GM21526 (cell line): ENCODE data around the gene GPD1L.
"Not testable (repeated sequence)": the region's sequence is repeated elsewhere in the genome, so short reads cannot be mapped to it uniquely, and the experiment has no call there.

Experiments used
- ATAC-seq: cut with Tn5 transposase; IDR thresholded peaks from one replicate; pipeline ENCODE4 v1.9.1; 2021; ENCODE audit warnings: moderate library complexity; ENCODE audit not compliant: unreplicated experiment, low FRiP score

Gene GPD1L

DNA sequence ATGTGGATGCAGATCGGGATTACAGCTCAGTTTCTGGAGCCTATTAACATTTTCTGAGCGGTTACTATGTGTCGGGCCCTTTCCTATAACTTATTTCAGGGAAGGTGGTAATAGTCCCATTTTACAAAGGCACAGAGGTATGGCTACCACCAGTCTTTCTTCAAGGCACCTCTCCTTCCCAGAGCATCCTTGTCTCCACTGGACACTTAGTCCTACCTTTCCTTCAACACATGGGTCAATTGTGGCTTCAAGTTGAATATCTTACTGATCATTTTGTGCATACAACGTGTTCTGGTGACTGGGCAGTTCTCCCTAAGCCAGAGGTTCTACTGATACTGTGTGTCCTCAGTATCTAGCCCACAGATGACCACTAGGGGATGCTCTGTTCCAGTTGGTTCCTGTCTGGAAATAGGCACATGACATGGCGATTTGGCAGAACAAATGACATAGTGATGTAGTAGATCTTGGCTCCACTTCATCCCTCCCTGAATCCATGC is 71.3 kb downstream of the GPD1L start:
- ATAC-seq, result peak; percentile 69

DNA sequence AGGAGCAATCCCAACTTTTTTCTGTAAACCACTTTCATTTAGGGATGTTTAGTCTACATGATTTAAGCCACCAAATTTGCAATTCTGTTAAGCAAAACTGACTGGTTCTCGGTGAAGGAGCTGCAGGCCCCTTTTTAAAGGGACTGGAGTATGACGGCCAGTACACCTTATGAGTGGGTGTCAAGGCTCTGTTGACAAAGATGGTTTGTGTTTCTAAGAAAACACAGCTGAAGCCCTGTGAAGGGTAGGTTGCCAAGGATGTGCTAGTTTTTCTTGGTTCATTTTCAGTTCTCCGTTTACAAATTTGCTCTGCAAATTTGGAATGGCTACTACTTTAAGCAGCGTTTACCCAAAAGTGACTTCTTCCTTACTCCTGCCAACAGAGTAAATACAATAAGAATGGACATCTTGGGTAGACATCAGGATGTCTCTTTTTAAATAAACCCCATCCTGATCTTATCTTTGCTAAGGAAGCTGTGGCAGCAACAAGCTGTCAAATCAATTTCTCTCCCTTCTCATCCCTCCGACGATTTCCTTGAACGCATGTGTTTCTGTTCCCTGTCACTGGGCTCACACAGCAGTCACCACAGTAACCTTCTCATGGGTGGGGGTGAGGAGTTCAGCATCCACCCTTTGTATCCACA is 73.8 kb downstream of the GPD1L start:
- ATAC-seq, result no peak

DNA sequence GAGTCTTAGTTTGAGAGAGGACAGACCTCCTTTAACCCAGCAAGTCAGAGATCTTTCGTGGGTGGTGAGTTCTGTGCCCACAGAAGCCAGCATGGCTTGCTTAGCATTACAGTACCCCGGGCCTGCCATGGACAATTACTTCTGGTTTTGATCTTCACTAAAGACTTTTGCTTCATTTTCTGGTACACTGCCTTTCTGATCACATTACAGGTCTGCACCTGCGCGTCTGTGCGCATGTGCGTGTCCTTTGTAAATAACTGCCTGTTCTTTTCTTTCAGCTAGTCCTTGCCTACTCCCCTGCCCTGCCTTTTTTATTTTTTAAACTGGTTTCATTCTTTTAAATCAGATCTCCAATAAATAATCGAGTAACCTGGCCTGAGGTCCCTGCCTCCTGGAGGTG is 74.9 kb downstream of the GPD1L start:
- no peak for ATAC-seq

DNA sequence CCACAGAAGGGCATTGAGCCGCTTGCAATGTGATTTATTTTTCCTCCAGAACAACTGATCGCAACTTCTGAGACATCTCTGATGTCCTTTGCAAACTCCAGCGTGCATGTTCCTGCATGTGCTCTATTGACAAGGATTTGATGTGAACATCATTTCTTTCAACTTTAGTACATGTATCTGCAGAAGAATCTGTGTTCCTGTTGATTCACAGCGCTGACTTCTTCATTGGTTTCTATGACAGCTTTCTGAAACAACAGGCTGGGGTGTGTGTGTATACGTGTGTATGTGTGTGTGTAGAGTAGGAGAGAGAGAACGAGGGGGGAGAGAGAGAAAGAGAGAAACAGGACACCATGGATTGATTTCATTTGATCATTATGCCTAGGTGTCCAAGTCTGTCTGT is 75.4 kb downstream of the GPD1L start:
- ATAC-seq, result no peak

DNA sequence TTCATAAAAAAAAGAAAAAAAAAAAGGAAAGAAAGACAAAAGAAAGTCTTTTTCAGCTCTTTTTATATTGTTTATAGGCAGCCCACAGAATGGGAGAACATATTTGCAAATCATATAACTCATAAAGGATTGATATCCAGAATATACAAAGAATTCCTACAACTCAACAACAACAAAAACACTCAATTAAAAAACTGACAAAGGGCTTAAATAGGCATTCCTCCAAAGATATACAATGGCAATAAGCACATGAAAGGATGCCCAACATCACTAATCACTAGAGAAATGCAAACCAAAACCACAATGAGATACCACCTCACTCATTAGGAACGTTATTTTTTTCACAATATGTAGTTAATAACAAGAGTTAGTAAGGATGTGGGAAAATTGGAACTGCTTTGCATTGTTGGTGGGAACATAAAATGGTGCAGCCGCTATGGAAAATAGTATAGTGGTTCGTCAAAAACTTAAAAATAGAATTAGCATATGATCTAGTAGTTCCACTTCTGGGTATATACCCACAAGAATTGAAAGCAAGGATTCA is 77.8 kb downstream of the GPD1L start:
- ATAC-seq, result no peak

DNA sequence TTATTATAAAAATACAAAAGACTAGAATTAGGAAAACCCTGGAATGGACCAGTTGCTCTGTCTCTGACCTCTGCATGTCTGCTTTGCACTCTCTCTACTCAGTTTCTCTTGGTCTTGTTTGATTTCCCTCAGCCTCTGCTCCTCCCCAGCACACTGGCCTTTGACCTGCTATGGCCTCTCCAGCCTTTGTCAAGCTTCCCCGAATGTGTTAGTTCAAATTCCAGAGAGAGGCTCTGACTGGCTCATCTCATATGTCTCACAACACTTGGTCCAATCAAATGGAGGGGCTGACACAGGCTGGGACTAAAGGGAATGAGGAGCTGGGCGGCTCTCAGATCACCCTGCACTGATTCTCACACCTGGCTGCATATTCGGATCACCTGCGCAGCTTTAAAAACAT is 79.7 kb downstream of the GPD1L start:
- ATAC-seq, result no peak

DNA sequence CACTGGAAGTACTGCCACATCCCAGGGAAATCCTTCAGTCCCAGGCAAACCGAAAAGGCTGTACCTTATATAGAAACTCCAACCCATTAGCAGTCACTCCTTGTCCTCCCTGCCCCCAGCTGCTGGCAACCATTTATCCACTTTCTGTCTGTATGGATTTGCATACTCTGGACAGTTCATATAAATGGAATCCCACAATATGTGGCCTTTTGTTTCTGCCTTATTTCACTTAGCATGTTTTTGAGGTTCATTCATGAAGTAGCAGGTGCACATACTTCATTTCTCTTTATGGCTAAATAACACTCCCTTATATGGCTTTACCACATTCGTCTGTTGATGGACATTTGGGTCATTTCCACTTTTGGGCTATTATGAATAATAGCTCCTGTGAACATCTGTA is 80.5 kb downstream of the GPD1L start:
- no peak for ATAC-seq

DNA sequence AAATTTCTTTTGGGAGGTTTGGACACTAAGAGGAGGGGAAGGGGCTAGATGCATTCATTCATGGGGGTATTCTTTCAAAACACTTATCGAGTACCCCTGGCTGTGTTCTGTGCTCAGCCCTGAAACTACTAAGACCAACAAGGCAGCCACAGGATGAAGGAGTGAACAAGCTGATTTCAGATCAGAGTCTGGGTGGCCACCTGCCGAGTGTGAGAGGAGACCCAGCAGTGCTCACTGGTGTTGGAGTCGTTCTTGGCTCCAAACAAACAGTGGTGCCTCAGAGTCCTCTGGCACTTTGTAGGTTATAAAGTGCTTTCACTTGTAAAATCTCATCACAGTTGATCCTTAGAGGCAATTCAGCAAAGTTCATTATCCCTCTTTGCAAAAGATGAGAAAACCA is 83.3 kb downstream of the GPD1L start:
- no peak for ATAC-seq

DNA sequence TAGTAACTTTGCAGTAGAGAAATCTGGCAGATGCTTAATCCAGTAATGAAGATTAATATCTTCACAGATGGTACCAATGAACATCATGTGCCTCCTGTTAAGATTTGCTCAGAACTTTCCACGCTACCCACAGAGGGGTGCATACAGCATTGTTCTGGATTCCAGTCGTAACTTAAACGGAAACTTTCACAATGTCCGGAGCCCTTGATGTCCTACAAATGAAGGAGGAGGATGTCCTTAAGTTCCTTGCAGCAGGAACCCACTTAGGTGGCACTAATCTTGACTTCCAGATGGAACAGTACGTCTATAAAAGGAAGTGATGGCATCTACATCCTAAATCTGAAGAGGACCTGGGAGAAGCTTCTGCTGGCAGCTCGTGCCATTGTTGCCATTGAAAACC is 84.1 kb downstream of the GPD1L start:
- ATAC-seq, result not testable (repeated sequence)

DNA sequence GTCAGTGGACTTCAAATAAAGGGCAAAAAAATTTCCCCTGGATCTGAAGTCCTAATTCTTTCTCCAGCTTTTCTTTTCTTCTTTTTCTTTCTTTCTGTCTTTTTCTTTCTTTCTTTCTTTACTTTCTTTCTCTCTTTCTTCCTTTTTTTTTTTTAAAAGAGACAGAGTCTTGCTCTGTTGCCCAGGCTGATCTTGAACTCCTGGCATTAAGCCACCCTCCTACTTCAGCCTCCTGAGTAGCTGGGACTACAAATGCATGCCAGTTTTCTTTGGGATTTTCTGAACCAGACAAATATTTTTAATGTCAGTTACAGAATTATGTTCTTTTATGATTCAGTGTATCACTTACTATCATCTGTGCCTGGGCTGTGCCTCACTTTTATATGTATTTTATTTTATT is 86.7 kb downstream of the GPD1L start:
- no peak for ATAC-seq

DNA sequence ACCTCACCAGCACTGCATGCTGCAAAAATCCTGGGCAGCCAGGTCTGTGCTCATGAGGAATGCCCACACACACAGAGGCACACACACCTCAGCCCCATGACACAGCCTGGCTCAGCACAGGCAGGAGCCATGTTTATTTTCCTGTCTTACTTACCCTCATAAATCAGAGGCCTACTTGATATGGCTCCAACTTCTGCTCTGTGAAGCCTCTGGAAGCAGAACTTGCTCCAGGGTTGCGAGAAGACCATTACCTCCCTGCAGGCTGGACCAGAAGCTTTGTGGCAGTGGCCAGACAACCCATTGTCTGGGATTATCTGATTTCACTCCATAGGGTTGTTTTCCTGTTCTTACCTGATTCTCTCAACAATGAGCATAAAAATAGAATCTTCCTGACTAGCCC is 88.2 kb downstream of the GPD1L start:
- no peak for ATAC-seq

DNA sequence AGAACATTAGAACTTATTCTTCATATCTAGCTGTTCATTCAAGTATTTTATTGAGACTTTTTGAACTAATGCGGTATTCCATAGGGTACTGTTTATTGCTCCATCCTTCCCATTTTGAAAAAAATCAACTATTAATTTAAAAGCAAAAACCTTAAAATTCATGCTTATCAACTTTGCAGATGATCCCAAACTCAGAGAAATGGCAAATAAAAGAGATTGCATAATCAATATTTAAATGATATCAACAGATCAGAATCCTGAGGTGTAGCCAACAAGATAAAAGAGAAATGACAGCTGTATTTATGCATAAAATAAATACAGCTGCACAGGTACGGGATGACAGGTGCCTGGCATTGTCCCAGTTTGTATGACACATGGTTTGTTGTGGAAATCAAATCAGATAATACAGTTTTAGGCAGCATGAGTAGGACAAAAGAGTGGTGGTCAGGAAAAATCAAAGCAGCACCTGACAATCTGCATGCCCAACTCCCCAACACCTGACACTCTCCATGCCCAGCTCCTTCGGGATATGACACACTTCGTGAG is 89.6 kb downstream of the GPD1L start:
- ATAC-seq, result no peak

DNA sequence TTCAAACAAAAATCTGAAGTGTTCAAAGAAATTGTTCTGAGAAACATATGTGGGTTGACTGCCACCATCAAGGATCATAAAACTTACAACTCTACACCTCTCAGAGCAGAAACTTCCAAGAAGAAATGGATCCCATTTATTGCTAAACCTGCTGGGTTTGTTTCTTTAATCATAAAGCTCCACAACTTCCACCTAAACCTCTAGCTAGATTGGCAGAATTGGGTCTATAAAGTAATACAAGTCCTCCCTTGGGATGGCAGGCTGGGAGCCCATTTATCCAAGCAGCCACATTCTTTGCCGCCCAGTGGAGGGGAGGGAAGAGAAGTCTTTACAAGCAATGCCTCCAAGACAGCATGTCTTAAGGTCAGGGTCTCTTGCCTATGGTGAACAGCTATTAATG is 91.6 kb downstream of the GPD1L start:
- ATAC-seq, result no peak

DNA sequence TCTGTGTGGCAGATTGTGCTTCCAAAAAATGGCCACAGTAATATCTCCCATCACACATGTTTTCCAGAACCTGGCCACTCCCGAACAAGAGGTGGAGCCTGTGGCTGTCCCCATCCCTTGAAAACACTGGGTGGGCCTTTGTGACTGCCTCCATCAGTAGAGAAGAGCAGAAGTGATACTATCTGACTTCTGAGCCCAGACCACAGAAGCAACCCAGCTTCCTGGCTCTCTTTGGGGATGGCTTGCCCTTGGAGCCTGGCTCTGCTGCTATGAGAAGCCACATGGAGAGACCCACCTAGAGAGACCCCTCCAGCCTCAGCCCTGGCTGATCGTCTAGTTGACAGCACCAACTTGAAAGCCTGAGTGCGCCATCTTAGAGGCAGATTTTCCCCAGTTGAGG is 92.3 kb downstream of the GPD1L start:
- ATAC-seq, result no peak

DNA sequence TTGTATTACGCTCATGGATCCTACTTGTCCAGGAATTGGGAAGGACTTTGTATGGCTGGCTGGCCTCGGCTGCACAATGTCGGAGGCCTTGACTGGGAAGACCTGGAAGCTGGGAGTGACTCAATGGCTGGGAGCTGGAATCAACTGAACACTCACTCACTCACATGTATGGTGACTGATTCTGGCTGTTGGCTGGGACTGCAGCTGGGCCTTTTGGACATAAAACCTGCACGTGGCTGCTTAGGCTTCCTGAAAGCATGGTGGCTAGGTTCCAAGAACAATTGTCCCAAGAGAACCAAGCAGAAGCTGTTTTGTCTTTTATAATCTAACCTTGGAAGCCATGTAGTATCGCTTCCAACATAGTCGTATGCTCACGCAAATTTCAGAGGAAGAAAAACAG is 94.1 kb downstream of the GPD1L start:
- ATAC-seq, result no peak

DNA sequence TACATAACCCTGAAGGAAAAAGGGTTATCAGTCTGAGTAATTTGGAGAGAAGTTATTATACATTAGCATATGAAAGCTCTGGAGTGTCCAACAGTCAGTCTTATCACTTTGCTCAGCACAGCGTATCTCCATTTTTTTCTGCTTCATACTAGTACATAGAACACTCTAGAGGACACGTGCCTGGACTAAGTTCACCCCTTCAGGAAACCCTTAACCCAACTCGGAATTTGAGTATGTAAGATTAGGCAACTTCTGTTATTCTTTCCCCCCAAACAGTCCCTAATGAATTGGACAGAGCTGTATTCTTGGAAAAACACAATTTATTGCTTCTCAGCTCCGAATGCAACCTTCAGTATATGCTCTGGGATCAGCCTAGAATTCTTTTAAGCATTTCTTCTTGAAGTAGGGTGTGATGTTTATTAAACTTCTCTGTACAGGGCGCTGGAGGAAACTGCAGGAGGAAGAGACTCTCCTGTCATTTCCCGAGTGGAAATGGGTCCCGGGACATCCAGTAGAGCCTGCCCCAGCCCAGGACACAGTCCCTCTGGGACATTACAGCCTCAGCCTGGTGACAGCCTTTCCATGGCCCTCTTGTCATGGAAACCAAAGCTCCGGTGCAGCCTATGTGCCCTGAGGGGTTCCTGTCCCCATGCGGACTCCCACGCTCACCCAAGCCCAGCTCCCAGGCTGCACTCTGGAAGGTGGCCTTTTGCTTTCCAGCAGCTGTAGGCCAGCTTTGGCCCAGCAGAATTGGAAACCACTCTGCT is 94.8 kb downstream of the GPD1L start:
- no peak for ATAC-seq

DNA sequence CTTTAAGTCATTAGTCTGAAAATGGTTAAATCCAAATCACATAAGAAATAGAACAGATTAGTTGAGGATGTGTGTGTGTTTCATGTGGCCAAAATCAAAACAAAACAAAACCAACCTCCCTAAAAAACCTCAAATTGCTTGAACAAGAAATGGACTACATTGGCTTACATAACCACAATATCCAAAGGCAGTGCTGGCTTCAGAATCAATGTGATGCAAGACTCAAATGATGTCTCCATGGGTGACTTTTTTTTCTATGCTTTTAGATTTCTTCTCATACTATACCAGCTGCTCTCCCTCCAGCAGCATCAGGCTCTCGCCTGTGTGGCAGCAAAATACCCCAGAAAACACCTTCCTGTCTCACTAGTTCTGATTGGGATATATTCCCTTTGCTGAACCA is 96.1 kb downstream of the GPD1L start:
- ATAC-seq, result no peak

DNA sequence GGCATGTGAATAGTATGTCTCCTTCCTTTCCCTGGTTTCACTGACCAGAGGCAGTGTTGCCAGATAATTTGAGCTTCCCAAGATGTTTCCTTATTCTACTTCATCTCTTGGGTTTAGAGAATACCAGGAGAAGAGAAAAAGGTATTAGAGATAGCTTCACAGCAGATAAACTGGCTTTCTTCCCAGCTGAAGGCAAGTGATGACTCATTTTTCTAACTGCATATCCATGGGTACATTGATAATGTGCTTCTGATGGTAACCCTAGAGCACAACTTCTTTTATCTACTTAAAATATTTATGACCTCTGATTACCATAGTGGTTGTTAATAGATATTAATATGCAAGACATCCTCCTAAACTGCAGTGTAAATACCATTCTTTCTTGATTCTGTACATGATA is 97.4 kb downstream of the GPD1L start:
- ATAC-seq, result no peak

DNA sequence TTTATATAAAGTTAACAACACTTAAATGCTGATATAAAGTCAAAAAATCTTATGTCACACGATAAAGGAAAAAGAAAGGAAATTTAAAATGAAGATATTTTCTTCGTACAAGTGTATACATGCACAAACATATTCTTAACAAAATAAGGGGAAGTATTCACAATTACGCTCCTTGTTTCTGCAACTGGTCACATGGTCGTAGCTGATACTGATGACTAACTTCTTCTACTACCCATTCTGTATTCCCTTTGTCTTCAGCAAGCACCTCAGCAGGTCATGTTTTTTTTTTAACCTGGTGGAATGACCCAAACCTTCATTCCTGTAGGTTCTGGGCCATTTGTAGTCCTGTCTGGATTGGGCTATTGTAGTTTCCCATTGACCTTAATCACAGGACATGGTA is 102.0 kb downstream of the GPD1L start:
- no peak for ATAC-seq

DNA sequence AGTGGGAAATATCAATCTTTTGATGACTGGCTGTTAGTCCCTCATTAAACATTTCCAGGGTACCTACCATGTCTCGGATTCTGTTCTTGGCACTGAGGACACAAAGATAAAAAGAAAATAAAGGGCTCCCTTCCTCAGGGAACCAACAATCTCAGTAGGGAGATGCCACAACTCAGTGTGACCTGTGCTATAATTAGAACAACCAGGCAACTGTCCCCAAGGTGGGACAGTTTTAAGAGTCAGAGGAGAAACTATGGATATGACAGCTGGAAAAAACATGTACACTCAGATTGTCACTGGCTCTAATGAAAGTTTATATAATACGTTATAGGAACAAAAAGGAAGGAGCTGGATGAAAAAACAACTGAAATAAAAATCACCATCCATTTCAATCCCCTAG is 108.8 kb downstream of the GPD1L start:
- ATAC-seq, result no peak

DNA sequence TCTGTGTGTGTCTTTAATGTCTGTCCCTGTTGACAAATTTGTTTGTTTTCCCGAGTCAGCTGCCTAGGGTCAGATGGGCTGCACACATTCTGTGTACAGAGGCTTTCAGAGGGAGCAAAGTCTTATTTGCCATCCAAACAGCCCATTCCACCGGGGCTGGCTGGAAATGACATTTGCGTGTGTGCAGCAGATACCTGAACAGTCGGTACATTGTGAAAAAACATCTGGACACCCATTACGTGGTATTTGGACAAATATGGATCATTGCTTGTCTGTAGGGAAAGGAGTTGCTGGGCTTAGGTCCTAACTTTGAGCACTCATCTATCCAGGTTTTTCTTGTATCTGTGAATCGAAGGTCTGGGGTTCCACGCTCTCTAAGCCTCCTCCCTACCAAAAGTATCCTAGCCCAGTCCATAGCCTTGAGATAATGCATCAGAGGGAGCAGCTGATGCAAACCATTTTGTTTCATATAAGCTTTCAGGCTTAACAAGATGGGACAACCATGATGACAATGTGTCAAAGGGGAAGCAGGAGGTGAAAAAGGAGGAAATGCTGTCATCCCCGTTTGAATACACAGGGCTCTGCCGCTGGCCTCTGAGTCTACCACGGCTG is 109.9 kb downstream of the GPD1L start:
- no peak for ATAC-seq
